GM19351 (cell line): ENCODE results near the gene AASS.

ENCODE experiments used
- ATAC-seq: cut with Tn5 transposase; IDR thresholded peaks from one replicate; pipeline ENCODE4 v1.9.1; 2021; ENCODE audit warnings: mild to moderate bottlenecking, moderate library complexity; ENCODE audit not compliant: unreplicated experiment

Gene AASS

DNA sequence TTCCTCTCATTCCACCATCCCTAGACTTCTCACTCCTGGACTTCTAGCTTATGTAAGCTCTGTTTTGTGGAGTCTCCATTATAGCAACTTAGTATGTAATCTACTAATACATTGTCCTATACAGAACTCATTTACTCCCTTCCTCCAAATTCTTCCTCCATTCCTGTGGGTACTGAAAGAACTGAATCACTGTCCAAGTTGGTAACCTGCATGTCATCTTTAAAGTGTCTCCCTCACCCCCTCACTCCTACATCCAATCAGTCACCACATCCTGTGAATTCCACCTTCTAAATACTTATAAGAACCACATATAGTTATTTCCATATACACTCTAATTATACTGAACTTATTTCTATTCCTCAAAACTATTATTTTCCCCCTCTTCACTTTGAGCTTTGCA, 20.3 kb downstream of the AASS start:
- no peak for ATAC-seq

DNA sequence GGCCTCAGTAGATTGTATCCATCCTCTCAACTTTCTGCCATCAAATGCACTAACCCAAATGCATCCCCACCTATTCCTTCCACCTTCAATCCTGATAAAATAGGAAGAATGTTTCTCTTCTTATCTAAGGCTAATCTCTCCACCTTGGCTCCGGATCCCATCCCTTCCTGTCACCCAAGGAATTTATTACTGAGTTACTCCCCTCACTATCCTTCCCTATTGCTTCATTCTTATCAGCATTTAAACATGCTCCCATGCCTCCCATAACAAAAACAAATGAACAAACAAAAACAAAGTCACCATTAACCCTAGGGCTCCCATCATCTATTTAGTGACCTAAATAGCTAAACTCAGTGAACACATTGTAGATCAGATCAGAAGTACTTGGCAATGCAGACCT, 25.3 kb downstream of the AASS start:
- ATAC-seq = no peak

DNA sequence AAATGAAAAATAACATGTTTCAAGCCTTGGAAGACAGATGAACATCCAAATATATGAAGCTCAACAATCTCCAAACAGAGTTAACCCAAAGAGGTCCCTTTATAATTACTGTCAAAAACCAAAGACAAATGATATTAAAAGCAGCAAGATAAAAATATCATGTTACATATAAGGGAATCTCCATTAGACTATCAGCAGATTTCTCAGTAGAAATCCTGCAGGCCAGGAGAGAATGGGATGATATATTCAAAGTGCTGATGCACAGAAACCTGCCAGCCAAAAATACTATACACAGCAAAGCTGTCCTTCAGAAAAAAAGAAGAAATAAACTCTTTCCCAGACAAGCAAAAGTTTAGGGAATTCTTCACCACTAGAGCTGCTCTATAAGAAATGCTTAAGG, 41.0 kb downstream of the AASS start:
- ATAC-seq = no peak

DNA sequence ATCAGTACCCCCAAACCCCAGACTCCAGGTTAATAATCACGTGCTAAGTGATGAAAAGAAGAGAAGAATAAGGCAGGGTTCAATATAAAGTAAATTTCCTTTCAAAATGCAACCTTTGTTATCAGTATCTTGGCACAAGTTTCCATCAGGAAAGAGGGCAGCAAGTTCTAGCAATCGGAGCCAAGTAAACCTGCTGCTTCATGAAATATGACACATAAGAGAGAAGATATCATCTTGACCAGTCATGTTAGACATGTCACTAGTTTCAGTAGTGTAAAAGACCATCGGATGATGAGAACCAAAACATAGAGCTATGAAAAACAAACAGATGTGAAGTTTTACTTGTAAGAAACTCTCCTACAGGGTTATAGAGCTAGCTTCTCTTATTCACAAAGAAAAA, 44.0 kb downstream of the AASS start:
- ATAC-seq = no peak

DNA sequence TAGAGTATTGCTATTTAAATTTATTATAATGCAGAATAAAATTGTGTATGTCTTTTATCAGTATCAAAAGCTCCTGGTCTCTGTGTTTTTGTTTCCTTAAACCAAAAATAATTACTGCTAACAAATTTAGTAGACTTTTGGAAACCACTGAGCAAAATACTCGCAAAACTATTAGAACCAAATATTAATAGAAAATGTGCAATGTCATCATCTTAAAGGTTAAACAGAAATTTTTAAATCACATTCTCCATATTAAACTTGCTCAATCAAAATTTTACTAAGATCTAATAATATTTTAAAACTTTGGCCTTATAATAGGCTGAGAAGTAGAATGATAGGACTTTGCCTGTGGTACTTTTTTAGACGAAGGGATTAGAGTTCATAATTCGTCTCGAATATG, 48.4 kb downstream of the AASS start:
- ATAC-seq = no peak

DNA sequence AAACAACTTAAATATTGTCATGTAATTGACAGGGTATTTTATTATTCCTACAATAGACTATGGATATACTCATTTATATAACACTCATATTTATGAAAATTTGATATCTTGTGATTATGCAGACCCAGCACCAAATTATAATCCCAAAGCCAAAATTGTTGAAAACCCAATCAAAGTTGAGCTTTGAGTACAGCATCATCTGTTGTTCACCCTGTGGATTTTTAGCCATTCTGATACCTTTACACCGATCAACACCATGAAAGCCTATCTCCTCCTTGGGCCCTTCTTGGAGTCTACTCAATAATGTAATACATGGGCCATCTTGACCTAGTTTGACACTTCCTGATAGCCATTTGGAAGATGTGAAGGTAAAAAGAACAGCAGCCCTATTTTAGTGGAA, 49.5 kb downstream of the AASS start:
- no peak for ATAC-seq

DNA sequence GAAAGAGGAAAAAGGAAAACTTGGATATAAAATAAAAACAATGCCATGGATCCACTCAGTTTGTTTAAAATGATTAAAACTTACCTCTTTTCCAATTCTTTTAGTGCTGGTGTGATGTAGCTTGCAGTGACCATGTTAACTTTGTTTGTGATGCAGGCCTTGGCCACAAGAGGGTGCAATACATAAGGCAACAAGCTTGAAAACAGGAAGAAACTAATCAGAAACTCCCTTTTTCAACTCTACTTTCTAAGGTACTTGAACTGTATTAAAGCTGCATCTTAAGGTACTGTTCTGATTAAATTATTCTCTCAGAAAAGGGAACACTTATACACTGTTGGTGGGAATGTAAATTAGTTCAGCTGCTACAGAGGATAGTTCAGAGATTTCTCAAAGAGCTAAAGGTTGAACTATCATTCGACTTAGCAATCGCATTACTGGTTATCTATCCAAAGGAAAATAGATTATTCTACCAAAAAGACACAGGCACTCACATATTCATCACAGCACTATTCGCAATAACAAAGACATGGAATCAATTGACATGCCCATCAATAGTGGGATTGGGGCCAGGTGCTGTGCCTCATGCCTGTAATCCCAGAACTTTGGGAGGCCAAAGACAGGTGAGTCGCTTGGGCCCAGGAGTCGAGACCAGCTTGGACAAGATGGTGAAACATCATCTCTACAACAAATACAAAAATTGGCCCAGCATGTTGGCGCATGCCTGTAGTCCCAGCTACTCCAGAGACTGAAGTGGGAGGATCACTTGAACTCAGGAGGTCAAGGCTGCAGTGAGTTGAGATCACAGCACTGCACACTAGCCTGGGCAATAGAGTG, 50.9 kb downstream of the AASS start:
- peak; percentile 96 for ATAC-seq

DNA sequence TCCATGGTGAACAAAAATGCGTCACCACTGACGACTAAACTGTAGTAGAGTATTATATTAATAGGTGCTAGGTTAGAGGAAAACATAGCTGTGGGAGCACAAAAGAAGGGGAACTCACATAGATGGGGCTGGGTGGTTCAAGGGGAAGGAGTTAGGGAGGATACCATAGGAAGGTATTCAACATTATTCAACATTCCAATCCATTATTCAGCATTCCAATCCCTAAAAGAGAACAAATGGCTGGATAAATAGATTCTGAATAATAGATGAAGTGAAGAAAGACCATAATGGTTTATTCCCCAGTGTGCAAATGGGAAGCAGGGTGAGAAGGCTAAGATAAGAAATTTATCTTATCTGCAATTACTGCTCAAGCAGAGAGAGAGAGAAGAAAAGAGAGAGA, 61.4 kb downstream of the AASS start:
- no peak for ATAC-seq

DNA sequence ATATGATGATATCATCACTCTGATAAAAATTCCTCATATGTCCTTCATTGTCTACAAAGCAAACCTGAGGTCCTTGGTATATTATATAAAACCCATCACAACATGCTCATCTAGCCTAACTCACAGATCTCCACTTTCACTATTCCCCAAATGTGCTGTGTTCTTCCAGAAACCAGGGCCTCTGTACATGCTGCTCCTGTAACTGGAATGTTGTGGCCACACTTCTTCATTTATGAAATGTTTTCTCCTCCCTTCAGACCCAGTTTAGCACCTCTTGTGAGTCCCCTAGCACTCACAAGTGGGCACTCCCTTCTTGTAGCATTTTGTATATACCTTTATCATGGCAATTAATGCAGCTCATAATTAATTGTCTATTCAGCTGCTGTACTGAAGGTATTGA, 61.9 kb downstream of the AASS start:
- ATAC-seq = no peak

DNA sequence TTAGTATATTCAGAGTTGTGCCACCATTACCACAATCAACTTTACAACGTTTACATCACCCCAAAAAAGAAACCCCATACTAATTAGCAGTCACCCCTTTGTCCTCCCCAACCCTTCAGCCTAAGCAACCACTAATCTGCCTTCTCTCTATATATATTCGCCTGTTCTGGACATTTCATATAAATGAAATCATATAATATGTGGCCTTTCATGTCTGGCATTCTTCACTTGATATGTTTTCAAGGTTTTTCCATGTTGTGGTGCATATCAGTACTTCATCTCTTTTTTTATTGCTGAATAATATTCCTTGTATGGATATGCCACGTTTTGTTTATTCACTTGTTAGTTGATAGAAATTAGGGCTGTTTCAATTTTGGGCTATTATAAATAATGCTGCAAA, 70.4 kb downstream of the AASS start:
- ATAC-seq = no peak

DNA sequence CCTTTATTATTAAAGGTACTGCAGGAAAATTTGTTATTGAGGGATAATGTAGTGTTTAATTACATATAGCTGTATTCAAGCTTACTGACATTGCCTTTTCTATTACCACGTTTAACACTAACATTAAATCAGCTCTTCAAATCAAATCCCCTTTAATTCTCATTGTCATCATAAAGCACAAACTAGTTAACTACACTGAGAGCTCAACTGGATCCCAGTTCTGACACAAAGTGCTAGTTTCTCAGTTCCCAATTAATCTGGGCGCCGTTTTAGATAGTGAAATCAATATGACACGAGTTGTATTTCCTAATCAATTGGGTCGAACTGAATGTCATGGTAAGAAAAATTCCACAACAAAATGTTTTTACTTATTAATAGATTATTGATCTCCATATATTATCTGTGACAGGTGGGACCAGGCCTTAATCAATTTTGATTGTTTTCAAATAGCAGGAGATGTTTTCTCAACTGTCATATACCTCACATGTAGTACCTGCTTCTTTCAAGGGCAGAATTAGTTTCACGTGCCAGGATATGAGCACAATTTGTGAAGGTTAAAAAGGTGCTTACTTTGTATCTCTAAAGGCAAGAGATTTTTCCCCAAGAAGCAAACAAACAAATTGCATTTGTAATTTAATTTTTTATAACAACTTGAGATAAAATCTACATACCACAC, 71.0 kb downstream of the AASS start:
- ATAC-seq = no peak

DNA sequence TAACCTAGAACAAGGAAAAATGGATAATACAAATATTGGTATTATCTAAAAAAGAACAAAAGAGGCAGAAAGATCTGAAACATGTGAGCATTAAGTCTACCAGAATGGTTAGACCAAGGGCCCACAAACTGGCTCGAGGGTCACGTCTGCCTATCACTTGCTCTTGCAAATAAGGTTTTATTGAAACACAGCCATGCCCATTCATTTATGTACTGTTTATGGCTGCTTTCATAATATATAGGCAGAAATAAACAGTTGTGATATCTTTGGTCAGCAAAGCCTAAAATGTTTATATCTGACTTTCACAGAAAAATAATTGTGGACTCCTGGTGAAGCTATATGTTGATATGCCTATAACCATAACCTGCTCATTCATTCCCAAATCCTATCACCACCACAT, 71.8 kb downstream of the AASS start:
- ATAC-seq = no peak

DNA sequence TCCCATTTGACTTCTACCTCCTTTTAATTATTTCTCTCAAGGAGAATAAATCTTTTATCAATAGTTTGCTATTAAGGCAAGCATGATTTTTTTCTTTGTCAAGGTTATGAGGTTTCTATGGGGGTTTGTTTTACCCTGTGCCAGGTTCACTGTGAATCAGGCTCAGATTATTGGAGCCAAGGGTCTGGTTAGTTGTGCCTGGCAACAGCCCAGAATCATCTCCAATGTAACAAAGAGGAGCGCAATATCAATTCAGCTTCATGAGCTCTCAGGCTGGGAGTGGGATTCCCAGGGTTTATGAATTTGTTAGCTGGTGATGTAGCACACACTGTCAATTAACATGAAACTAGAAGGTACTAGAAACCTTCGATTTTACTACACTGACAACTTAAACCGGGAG, 73.2 kb downstream of the AASS start:
- no peak for ATAC-seq

DNA sequence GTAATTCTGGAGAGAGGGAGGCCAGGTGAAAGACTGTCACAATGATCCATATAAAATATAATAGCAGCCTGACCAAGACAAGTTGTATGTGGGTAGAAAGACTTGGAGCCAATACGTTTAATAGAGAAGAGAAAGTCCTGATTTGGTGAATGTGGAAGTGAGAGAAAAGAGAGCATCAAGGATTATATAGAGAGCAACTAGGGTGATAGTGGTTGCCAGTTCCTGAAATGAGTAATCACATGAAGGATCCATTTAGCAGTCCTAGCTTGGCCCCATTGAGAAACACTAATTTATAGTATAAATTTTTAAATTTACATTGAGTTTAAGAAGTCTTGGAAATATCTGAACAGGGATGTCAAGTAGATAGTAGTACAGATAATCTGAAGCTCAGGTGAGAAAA, 74.0 kb downstream of the AASS start:
- ATAC-seq = no peak

DNA sequence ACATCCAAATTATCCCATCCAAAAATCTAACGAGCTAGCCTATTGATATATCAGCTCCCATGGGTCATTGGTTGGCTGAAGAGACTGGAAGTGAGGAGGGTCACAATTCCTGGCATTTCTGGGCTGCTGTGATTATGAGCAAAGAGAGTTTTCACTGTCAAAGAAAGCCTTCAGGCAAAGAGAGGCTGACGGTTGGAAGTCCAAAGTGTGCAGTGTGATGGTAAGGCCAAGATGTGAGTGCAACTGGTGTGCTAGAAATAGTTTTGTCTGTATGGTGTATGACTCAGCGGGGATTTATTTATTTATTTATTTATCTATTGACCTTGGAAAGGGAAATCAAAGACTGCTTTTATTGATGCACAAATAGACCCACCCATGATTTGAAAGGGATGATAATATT, 75.0 kb downstream of the AASS start:
- no peak for ATAC-seq

DNA sequence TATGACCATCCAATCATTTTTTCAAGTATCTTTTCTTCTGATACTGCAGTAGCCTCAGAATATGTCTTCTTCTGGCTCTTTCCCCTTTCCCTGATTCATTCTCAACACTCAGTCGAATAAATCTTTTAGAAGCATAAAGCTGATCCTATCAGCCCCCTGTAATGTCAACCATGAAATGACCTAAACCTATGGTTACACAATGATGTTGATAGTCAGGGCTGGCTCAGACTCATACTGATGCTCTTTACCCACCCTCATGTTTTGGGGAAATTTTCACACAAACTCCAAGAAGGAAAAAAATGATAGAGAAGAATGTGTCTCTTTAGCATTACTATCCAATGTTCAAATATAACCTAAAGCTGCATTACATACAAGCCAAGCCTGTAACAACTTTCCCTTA, 76.0 kb downstream of the AASS start:
- ATAC-seq = no peak

DNA sequence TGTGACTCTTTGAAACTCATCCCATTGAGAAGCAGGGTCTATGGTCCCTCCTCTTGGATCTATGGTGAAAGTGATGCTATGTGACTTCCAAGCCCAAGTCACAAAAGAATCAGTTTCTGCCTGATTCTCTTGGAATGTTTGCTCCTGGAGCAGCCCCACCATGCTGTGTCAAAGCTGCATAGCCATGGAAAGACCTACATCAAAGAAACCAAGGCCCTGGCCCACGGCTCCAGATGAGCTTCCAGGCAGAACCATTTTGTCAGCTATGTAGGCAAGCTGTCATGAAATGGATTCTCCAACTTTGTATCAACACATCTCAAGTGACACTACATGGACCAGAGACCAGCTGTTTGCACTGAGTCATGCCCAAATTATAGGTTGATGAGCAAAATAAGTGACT, 77.0 kb downstream of the AASS start:
- ATAC-seq = no peak

DNA sequence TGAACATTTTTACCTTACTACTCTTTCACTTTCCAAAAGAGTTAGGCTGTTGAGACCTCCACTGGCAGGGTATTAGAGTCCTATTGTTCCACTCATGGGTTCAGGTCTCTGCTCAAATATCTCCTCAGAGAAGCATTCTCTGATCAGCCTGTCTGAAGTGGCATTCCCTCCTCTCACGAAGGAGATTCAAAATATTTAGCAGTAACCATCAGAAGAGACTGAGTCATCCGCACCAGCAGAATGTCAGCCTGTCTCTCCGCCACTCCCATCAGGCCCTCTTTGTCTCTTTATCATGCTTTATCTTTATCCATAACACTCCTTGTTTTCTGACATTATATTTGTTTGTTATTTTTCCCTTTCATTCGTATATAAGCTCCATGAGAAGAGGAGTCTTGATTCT, 79.1 kb downstream of the AASS start:
- ATAC-seq = no peak

DNA sequence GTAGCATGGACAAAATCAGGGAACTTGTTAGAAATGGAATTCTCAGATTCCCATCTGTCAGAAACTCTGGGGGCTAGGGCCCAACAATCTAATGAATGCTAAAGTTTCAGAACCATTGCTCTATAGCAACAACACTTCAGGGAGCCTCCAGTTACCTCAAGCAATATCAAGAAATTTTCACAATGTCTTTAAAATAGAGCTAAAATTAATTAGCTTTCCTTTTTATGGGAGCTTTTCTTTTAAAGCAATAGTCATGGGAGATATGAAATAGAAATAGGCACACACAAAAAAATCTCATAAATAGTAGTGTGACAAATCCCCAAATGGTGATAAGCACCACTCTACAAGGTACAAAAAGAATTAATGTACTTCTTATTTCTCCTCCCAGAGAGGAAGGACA, 80.9 kb downstream of the AASS start:
- no peak for ATAC-seq

DNA sequence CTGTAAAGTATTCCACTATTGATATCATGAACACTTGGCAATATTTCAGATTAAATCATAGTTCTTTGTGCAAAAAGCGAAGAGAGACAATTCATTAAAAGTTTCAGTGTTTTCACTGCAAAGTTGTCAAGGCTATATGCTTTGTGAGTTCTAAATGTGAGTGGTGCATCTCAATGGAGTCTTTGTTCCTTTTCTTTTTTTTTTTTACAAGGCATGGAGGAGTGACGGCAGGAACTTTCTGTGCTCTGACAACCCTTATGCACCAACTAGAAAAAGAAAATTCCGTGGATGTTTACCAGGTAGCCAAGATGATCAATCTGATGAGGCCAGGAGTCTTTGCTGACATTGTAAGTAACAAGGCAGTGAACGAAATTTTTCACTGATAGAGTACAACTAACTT, 84.5 kb downstream of the AASS start:
- ATAC-seq = no peak

DNA sequence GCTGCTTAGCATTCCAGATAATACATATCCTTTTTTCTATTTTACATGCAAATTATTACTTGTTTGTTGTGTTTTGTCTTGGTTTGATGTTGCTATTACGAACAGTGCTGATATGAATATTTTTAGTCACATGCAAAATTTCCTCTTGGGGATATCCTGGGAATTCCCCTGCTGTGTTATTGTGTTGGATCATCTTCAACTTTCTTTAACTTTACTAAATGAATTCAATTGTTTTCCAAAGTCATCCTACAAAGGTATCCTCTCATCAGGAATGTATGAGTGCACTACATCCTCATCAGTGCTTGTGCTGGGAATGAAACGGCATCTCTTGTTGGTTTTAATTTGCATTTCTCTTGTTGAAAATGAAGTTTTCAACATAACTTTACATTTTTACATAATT, 87.1 kb downstream of the AASS start:
- no peak for ATAC-seq

DNA sequence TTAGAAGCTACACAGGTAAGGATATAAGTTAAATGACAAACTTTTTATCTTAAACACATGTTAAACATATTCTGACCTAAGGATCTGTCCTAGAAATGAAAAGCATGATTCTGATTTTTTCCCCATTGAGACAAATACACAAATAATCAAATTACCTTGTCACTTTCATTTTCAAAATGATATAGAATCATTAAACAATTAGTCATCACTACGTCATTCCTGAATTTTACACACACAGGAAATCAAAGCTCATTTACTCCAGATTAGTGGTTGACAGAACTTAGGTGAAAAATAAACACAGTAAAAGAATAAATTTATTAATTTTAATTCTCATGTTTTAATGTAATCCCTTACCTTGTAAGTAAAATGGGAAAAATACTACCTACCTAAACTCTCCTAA, 89.0 kb downstream of the AASS start:
- no peak for ATAC-seq

DNA sequence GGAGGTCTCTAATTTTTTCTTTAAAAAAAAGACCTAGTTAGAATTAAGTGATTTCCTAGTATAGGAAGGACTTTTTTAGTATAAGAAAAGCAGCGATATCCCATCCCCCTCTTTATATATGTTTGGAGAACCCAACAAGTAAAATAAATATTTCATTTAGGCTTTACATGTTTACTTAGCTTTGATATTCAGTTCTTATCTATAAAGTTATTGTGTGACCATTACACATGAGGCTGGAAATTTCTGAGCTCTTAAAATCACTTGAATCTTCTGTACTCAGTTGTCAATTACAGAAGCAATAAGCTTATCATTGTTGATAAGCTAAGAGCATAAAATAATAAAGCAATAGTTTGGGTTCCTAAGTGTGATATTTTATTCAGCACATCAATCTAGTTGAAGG, 89.7 kb downstream of the AASS start:
- ATAC-seq = no peak
